Stomach (tissue), 9 donors: ENCODE measurements around the gene CDSN. TPM values are rescaled to one million over a fixed set of nuclear protein-coding genes. Genes with fewer than 3 reads are reported as not detected.

Experiments
- DNase-seq, 2 donors: peaks; one replicate each; pipeline versions ENCODE4 v3.0.0 to v3.0.0-alpha.2; 2013 to 2019
- H3K27ac ChIP-seq, 5 donors: fragments of 200-600 bp in 4 of 5; sonication (generic) in 4 of 5; one replicate each; pipeline ENCODE4 v1.5.1; 2013 to 2019; ENCODE audit warnings: mild to moderate bottlenecking in 1 of 5, moderate library complexity in 1 of 5
- H3K27me3 ChIP-seq, 3 donors: fragments of 200-600 bp; sonication (generic); one replicate each; pipeline ENCODE4 v1.5.1; 2017 to 2019; ENCODE audit warnings: mixed run types in 1 of 3
- H3K36me3 ChIP-seq, 4 donors: fragments of 200-600 bp; sonication (generic); 1 replicate in 3 of 4; 2 replicates in 1 of 4; pipeline ENCODE4 v1.5.1; 2016 to 2019
- H3K4me1 ChIP-seq, 4 donors: fragments of 200-600 bp; sonication (generic); one replicate each; pipeline ENCODE4 v1.5.1; 2016 to 2019
- H3K4me3 ChIP-seq, 4 donors: fragments of 200-600 bp; sonication (generic) in 3 of 4; one replicate each; pipeline ENCODE4 v1.5.1; 2016 to 2019; ENCODE audit warnings: mild to moderate bottlenecking in 1 of 4
- H3K9me3 ChIP-seq, 4 donors: fragments of 200-600 bp; sonication (generic); one replicate each; pipeline ENCODE4 v1.5.1; 2016 to 2019
- EP300 ChIP-seq: sonication (generic); formaldehyde crosslinking; IDR thresholded peaks from one replicate; pipeline ENCODE4 v1.6.1; 2017; ENCODE audit warnings: antibody characterized with exemption
- POLR2A ChIP-seq, 4 donors: fragments of 450-650 bp; IDR thresholded peaks; one replicate each; pipeline ENCODE4 v1.6.1; 2016; ENCODE audit warnings: antibody characterized with exemption in 4 of 4, control low read depth in 2 of 4, mild to moderate bottlenecking in 1 of 4, moderate library complexity in 1 of 4
- POLR2AphosphoS5 ChIP-seq, 3 donors: sonication (generic); formaldehyde crosslinking; IDR thresholded peaks; one replicate each; pipeline ENCODE4 v1.6.1; 2016; ENCODE audit warnings: antibody characterized with exemption in 3 of 3
- WGBS, 5 donors: extraction: QIAGEN DNeasy Blood & Tissue Kit in 3 of 5; methylation state at CpG; one replicate each; pipeline versions ENCODE4 v1.1.5 to v1.1.7; 2013 to 2018; 5-methylcytosine and 5-hydroxymethylcytosine counted together
- intact Hi-C: fragments of 100-400 bp; cut with DNase I; formaldehyde crosslinking; loops from one replicate; pipeline ENCODE4 v1.15.1; 2023; ENCODE audit warnings: low total_unique reads
- polyA plus RNA-seq, 3 donors: library from polyadenylated mRNA; stranded (reverse); fragments of 200-250 nt; gene quantifications; one replicate each; pipeline ENCODE4 v1.2.3, GENCODE V29; 2013
- total RNA-seq, 5 donors: library from RNA; depleted of rRNA; stranded (reverse); fragments of >200 nt; gene quantifications; one replicate each; pipeline versions ENCODE4 v1.1.0 to v1.2.3, GENCODE V29; 2014 to 2016
- TF ChIP-seq, protein P1 (sequence below), 7 experiments: fragments of 450-650 bp in 4 of 7; fragments of 200-600 bp in 3 of 7; sonication (generic) in 3 of 7; IDR thresholded peaks; one replicate each; pipeline ENCODE4 v1.5.1; 2016 to 2019; ENCODE audit warnings: antibody characterized with exemption in 7 of 7, control low read depth in 2 of 7, mild to moderate bottlenecking in 1 of 7
- donor health status: healthy with polysubstance abuse.
- donor health status: Bipolar disorder and iron deficiency.
- donor health status: healthy.

The CDSN gene
- total and polyA plus RNA-seq, 8 donors = 0.05 TPM; not detected in 7

DNA sequence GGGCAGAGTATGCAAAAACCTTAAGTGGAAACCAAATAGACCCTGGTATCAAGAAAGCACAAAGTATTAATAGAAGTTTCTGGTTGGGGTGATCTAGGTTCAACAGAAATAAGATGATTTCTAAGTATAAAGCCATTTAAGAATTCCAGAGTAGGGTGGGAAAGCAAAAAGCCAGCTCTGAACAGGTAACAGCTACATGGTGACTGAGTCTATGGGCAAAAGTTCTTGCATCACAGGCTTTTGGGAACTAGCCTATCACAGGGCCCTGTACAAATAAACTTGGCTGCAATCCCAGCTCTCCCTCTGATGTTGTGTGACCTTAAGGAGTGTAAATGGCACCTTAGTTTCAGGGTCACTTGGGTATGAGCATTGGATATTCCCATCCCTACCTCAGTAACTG lies 43.7 kb upstream of the CDSN start:
- Histone ChIP-seq H3K27ac (peak overlapping the region in 1 of 5 donors; percentile 8), H3K36me3 (peaks cover 0 to 46% (median 36%) of the 10 kb centered on the region in 4 donors), H3K9me3 (no peaks in the 10 kb centered on the region), H3K4me1 (peaks cover 8 to 26% (median 12%) of the 10 kb centered on the region in 4 donors), H3K4me3 (no peak overlapping the region), H3K27me3 (no peaks in the 10 kb centered on the region)
- DNase-seq = peak; percentile 65 to 69
- TF ChIP-seq EP300 = no peak
- no peak for TF ChIP-seq POLR2A (IDR thresholded peaks at IDR 0.05)
- peak in 1 of 3 donors; percentile 3 for TF ChIP-seq POLR2AphosphoS5 (IDR thresholded peaks at IDR 0.05)
- TF ChIP-seq, protein P1, sequence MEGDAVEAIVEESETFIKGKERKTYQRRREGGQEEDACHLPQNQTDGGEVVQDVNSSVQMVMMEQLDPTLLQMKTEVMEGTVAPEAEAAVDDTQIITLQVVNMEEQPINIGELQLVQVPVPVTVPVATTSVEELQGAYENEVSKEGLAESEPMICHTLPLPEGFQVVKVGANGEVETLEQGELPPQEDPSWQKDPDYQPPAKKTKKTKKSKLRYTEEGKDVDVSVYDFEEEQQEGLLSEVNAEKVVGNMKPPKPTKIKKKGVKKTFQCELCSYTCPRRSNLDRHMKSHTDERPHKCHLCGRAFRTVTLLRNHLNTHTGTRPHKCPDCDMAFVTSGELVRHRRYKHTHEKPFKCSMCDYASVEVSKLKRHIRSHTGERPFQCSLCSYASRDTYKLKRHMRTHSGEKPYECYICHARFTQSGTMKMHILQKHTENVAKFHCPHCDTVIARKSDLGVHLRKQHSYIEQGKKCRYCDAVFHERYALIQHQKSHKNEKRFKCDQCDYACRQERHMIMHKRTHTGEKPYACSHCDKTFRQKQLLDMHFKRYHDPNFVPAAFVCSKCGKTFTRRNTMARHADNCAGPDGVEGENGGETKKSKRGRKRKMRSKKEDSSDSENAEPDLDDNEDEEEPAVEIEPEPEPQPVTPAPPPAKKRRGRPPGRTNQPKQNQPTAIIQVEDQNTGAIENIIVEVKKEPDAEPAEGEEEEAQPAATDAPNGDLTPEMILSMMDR (IDR thresholded peaks at IDR 0.05) = no peak
- intact Hi-C loops = no loop called here

DNA sequence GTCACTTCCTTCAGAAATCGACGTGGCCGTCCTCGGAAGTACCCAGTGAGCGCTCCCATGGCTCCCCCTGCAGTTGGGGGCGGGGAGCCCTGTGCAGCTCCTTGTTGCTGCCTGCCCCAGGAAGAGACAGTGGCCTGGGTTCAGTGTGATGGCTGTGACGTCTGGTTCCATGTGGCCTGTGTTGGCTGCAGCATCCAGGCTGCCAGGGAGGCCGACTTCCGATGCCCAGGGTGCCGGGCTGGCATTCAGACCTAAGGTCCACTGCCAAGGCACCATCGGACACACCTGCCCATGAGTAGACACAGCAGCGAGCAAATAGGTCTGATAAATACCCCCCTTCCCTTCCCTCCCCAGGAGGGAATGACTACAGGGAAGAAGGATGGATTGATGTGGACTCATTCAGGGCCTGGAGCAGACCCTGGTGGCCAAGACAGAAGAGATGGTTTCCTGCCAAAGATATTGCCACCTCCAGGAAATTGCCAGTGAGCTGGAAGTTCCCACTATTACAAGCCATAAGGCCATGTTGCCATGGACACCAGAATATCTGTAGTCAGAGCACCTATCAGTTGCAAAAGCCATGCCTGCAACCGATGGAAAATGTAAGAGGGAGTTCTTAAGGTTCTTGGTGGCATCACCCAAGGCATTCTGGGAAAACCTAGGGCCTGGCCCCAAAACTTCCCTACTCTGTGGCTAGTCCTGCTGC lies 42.4 kb upstream of the CDSN start:
- peaks cover 0 to 46% (median 35%) of the 10 kb centered on the region in 4 donors for H3K36me3 ChIP-seq
- WGBS, 5 donors = 82 to 92% (median 88%) methylated on average over 10 to 13 of the region's 13 CpGs
- no peaks in the 10 kb centered on the region for H3K9me3 ChIP-seq
- no peak overlapping the region for H3K4me3 ChIP-seq
- TF ChIP-seq POLR2AphosphoS5 (IDR thresholded peaks at IDR 0.05) (no peak), POLR2A (IDR thresholded peaks at IDR 0.05) (no peak), EP300 (no peak)
- TF ChIP-seq, protein P1 (IDR thresholded peaks at IDR 0.05) = no peak
- peaks cover 12 to 33% (median 16%) of the 10 kb centered on the region in 4 donors for H3K4me1 ChIP-seq
- DNase-seq = no peak
- no peak overlapping the region for H3K27ac ChIP-seq
- H3K27me3 ChIP-seq = no peaks in the 10 kb centered on the region
- intact Hi-C loops = no loop called here

DNA sequence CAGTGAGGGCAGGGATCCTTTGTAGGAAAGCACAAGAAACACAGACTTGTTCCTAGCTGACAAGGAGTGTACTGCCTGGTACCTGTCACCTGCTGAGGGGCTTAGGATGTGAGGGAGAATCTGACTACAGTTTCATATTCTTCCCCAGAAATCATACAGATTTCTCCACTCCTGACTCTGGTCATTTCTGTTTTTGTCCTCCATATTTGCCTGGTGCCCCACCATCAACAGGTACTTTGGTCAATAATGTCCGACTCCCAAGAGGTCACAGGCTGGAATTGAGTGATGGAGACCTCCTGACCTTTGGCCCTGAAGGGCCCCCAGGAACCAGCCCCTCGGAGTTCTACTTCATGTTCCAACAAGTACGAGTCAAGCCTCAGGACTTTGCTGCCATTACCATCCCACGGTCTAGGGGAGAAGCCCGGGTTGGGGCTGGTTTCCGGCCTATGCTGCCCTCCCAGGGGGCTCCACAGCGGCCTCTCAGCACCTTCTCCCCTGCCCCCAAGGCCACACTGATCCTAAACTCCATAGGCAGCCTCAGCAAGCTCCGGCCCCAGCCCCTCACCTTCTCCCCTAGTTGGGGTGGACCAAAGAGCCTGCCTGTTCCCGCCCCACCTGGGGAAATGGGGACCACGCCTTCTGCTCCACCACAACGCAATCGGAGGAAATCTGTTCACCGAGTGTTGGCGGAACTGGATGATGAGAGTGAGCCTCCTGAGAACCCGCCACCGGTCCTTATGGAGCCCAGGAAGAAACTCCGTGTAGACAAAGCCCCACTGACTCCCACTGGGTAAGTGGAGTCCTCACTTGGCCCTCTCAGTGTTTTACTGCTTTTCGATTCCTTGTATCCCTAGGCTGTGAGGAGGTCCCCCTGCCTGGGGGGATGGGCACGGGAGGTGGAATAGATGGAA lies 41.2 kb upstream of the CDSN start:
- H3K4me1 ChIP-seq = peaks cover 18 to 44% (median 23%) of the 10 kb centered on the region in 4 donors
- H3K36me3 ChIP-seq = peaks cover 0 to 48% (median 35%) of the 10 kb centered on the region in 4 donors
- H3K4me3 ChIP-seq = no peak overlapping the region
- H3K9me3 ChIP-seq = no peaks in the 10 kb centered on the region
- DNase-seq = no peak
- no peak overlapping the region for H3K27ac ChIP-seq
- no peaks in the 10 kb centered on the region for H3K27me3 ChIP-seq
- WGBS, 5 donors = 83 to 93% (median 90%) methylated on average over 19 of the region's 19 CpGs
- intact Hi-C loops = no loop called here
- TF ChIP-seq EP300 (no peak), POLR2AphosphoS5 (IDR thresholded peaks at IDR 0.05) (no peak), POLR2A (IDR thresholded peaks at IDR 0.05) (no peak)
- TF ChIP-seq, protein P1 (IDR thresholded peaks at IDR 0.05) = no peak
